H9 (cell line): Measurements from ENCODE around the gene KIF5C. TPM values are rescaled to one million over a fixed set of nuclear protein-coding genes. Genes with fewer than 3 reads are reported as not detected.

Source experiments
- DNase-seq: peaks from one replicate; pipeline ENCODE4 v3.0.0-alpha.2; 2017
- H2AFZ ChIP-seq: one replicate; pipeline ENCODE4 v1.6.1; 2013; ENCODE audit warnings: mild to moderate bottlenecking, low read length, control low read depth, moderate library complexity
- H2AK5ac ChIP-seq: 2 replicates; pipeline ENCODE4 v1.6.1; 2013; ENCODE audit warnings: low read length, control low read depth, mixed read lengths; ENCODE audit not compliant: insufficient read length
- H2BK120ac ChIP-seq: one replicate; pipeline ENCODE4 v1.6.1; 2013; ENCODE audit warnings: low read depth, mild to moderate bottlenecking, low read length, control low read depth, inconsistent platforms; ENCODE audit not compliant: poor library complexity, severe bottlenecking
- H2BK12ac ChIP-seq: 2 replicates; pipeline ENCODE4 v1.6.1; 2013; ENCODE audit warnings: low read length, control low read depth, mixed read lengths, low read depth; ENCODE audit not compliant: insufficient read length
- H2BK15ac ChIP-seq: 2 replicates; pipeline ENCODE4 v1.6.1; 2013; ENCODE audit warnings: low read depth, low read length, control low read depth
- H2BK20ac ChIP-seq: one replicate; pipeline ENCODE4 v1.6.1; 2013; ENCODE audit warnings: low read depth, mild to moderate bottlenecking, low read length, control low read depth, inconsistent platforms; ENCODE audit not compliant: poor library complexity, severe bottlenecking
- H2BK5ac ChIP-seq: 2 replicates; pipeline ENCODE4 v1.6.1; 2013; ENCODE audit warnings: low read length, control low read depth, mixed read lengths; ENCODE audit not compliant: insufficient read length
- H3K14ac ChIP-seq: 2 replicates; pipeline ENCODE4 v1.6.1; 2013; ENCODE audit warnings: low read length, control low read depth; ENCODE audit not compliant: insufficient read depth
- H3K18ac ChIP-seq: 2 replicates; pipeline ENCODE4 v1.6.1; 2013; ENCODE audit warnings: low read depth, mild to moderate bottlenecking, mixed read lengths, low read length, control low read depth; ENCODE audit not compliant: insufficient read length
- H3K23ac ChIP-seq: 2 replicates; pipeline ENCODE4 v1.6.1; 2013; ENCODE audit warnings: low read length, control low read depth, mixed read lengths, low read depth; ENCODE audit not compliant: insufficient read length
- H3K23me2 ChIP-seq: 2 replicates; pipeline ENCODE4 v1.6.1; 2013; ENCODE audit warnings: low read depth, mild to moderate bottlenecking, mixed read lengths, low read length, control low read depth; ENCODE audit not compliant: insufficient read length, poor library complexity, severe bottlenecking
- H3K27ac ChIP-seq: 2 replicates; pipeline ENCODE4 v1.5.1; 2013; ENCODE audit warnings: low read length, control low read depth, mixed read lengths, low read depth; ENCODE audit not compliant: insufficient read length
- H3K27me3 ChIP-seq: 2 replicates; pipeline ENCODE4 v1.6.1; 2013; ENCODE audit warnings: low read length, control low read depth, inconsistent platforms; ENCODE audit not compliant: insufficient read depth
- H3K4ac ChIP-seq: 2 replicates; pipeline ENCODE4 v1.6.1; 2013; ENCODE audit warnings: low read depth, mild to moderate bottlenecking, control low read depth, inconsistent platforms, low read length, moderate library complexity
- H3K4me1 ChIP-seq: 2 replicates; pipeline ENCODE4 v1.6.1; 2013; ENCODE audit warnings: low read length, control low read depth, inconsistent platforms; ENCODE audit not compliant: insufficient read depth
- H3K4me2 ChIP-seq: 2 replicates; pipeline ENCODE4 v1.6.1; 2013; ENCODE audit warnings: low read length, control low read depth, mixed read lengths; ENCODE audit not compliant: insufficient read length, insufficient read depth
- H3K56ac ChIP-seq: 2 replicates; pipeline ENCODE4 v1.6.1; 2013; ENCODE audit warnings: low read depth, mild to moderate bottlenecking, mixed read lengths, low read length, control low read depth; ENCODE audit not compliant: insufficient read length
- H3K79me1 ChIP-seq: 2 replicates; pipeline ENCODE4 v1.6.1; 2013; ENCODE audit warnings: low read depth, mild to moderate bottlenecking, moderate library complexity, low read length, control low read depth, inconsistent platforms; ENCODE audit not compliant: insufficient read depth, poor library complexity, severe bottlenecking
- H3K79me2 ChIP-seq: 2 replicates; pipeline ENCODE4 v1.6.1; 2013; ENCODE audit warnings: low read length, control low read depth, inconsistent platforms; ENCODE audit not compliant: insufficient read depth
- H3K9ac ChIP-seq: 2 replicates; pipeline ENCODE4 v1.6.1; 2013; ENCODE audit warnings: low read length, control low read depth, mixed read lengths; ENCODE audit not compliant: insufficient read length; ENCODE audit errors: extremely low read depth
- H3K9me3 ChIP-seq: one replicate; pipeline ENCODE4 v1.6.1; 2013; ENCODE audit warnings: low read depth, low read length, inconsistent platforms; ENCODE audit not compliant: control insufficient read depth
- H3T11ph ChIP-seq: one replicate; pipeline ENCODE4 v1.6.1; 2013; ENCODE audit warnings: mild to moderate bottlenecking, low read length, control low read depth, inconsistent platforms
- H4K20me1 ChIP-seq: one replicate; pipeline ENCODE4 v1.6.1; 2013; ENCODE audit not compliant: control insufficient read depth, insufficient read length, insufficient read depth
- H4K5ac ChIP-seq: 2 replicates; pipeline ENCODE4 v1.6.1; 2013; ENCODE audit warnings: low read depth, mild to moderate bottlenecking, mixed read lengths, low read length, control low read depth; ENCODE audit not compliant: insufficient read length
- H4K8ac ChIP-seq: replicated peaks from 2 replicates; pipeline ENCODE4 v1.6.1; 2013; ENCODE audit warnings: low read length, control low read depth, mixed read lengths, low read depth; ENCODE audit not compliant: insufficient read length
- H4K91ac ChIP-seq: 2 replicates; pipeline ENCODE4 v1.6.1; 2013; ENCODE audit warnings: low read depth, mild to moderate bottlenecking, moderate library complexity, mixed read lengths, low read length, control low read depth; ENCODE audit not compliant: insufficient read length
- H3K27ac Mint-ChIP-seq, 3 experiments: 2 replicates in 2 of 3; 3 replicates in 1 of 3; pipeline ENCODE4 v1.8.0; 2020 to 2021; ENCODE audit warnings: mixed read lengths in 3 of 3, mild to moderate bottlenecking in 1 of 3, moderate library complexity in 1 of 3
- H3K27me3 Mint-ChIP-seq: 2 replicates; pipeline ENCODE4 v1.8.0; 2021; ENCODE audit warnings: low read depth, mild to moderate bottlenecking, moderate library complexity, mixed read lengths
- H3K36me3 Mint-ChIP-seq, 3 experiments: 2 replicates in 2 of 3; 3 replicates in 1 of 3; pipeline ENCODE4 v1.8.0; 2020 to 2021; ENCODE audit warnings: low read depth in 3 of 3, mixed read lengths in 3 of 3; ENCODE audit not compliant: insufficient read depth in 1 of 3
- H3K4me1 Mint-ChIP-seq, 2 experiments: 2 replicates each; pipeline ENCODE4 v1.8.0; 2020; ENCODE audit warnings: mixed read lengths in 2 of 2
- H3K4me3 Mint-ChIP-seq, 2 experiments: 2 replicates in 1 of 2; 3 replicates in 1 of 2; pipeline ENCODE4 v1.8.0; 2020 to 2021; ENCODE audit warnings: mild to moderate bottlenecking in 2 of 2, mixed read lengths in 2 of 2, moderate library complexity in 1 of 2
- H3K9me3 Mint-ChIP-seq, 2 experiments: 2 replicates in 1 of 2; 3 replicates in 1 of 2; pipeline ENCODE4 v1.8.0; 2020; ENCODE audit warnings: mild to moderate bottlenecking in 2 of 2, mixed read lengths in 2 of 2, moderate library complexity in 1 of 2
- WGBS: extraction: QIAGEN DNeasy Blood & Tissue Kit; methylation state at CpG from one replicate; pipeline ENCODE4 v1.1.7; 2013; ENCODE audit warnings: missing lambda C conversion rate, low lambda C conversion rate, mixed read lengths; ENCODE audit not compliant: insufficient read length; ENCODE audit errors: extremely low coverage; 5-methylcytosine and 5-hydroxymethylcytosine counted together
- total RNA-seq: library from RNA; stranded (reverse); gene quantifications from 2 replicates; pipeline ENCODE4 v1.2.1, GENCODE V29; 2021
- TF ChIP-seq, protein P1 (sequence below): fragments of 200-600 bp; sonication (generic); conservative IDR thresholded peaks from 3 replicates; pipeline ENCODE4 v1.8.0; 2021; ENCODE audit warnings: antibody characterized with exemption, mild to moderate bottlenecking

KIF5C gene
- total RNA-seq, 1 experiment from 2014 or later, result 52.9 TPM

DNA sequence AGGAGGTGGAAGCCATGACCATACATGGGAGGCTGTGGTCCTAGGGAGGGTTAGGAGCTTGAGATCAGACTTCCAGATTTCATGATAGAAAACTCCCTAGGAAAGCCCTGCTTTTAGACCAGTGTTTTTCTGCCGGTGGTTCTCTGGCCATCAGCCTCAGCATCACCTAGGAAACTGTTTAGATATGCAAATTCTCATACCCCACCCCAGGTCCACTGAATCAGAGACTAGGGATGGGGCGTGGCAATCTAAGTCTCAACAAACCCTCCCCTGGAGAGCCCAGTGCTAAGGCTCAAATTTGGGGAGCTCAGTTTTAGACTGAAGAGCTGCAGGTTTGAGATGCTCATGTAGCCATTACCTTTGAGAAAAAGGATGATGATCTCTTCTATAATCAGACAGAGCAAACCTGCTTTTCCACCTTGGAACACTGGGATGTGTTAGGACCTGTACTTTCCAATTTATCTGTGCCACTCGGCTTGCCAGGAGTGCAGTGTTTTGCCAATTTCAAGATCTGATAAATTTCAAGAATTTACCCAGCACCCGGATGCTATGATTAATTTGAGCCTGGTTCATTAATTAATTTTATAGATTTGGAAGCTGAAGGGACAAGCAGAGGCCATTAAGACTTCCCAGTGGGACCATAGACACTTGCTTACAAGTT, 132.0 kb downstream of the KIF5C start:
- H3K36me3 Mint-ChIP-seq, result peaks cover 58 to 84% (median 76%) of the 10 kb centered on the region in 3 experiments
- H4K20me1 ChIP-seq, result no peaks in the 10 kb centered on the region

More for the DNA sequence above, 132.0 kb downstream of the KIF5C start:
- no peak overlapping the region for H4K5ac ChIP-seq
- DNase-seq, result no peak
- no peaks in the 10 kb centered on the region for H3K79me1 ChIP-seq
- H3K4me1 Mint-ChIP-seq, result peaks cover 25 to 28% of the 10 kb centered on the region in 2 experiments
- H3K4ac ChIP-seq, result no peak overlapping the region
- no peak overlapping the region for H2BK15ac ChIP-seq
- no peaks in the 10 kb centered on the region for H3K23me2 ChIP-seq
- no peak overlapping the region for H3K56ac ChIP-seq
- peaks cover 13% of the 10 kb centered on the region for H3K9me3 ChIP-seq
- H4K8ac ChIP-seq, result no peak overlapping the region
- H2AK5ac ChIP-seq, result no peak overlapping the region
- no peak overlapping the region for H2BK20ac ChIP-seq
- no peak overlapping the region for H3K14ac ChIP-seq
- H2BK120ac ChIP-seq, result no peak overlapping the region
- no peak overlapping the region for H2BK5ac ChIP-seq
- no peak overlapping the region for H2BK12ac ChIP-seq
- H3K4me2 ChIP-seq, result no peak overlapping the region
- no peak overlapping the region for H3K23ac ChIP-seq
- H3K9me3 Mint-ChIP-seq, result peaks cover 6 to 18% of the 10 kb centered on the region in 2 experiments
- peak overlapping the region in 1 of 3 experiments; percentile 9; a peak in 1 of 7 replicates for H3K27ac Mint-ChIP-seq
- H3K9ac ChIP-seq, result no peak overlapping the region
- H3K79me2 ChIP-seq, result no peaks in the 10 kb centered on the region
- no CpG with 5 or more reads among the region's 4 CpGs for WGBS
- TF ChIP-seq, protein P1, sequence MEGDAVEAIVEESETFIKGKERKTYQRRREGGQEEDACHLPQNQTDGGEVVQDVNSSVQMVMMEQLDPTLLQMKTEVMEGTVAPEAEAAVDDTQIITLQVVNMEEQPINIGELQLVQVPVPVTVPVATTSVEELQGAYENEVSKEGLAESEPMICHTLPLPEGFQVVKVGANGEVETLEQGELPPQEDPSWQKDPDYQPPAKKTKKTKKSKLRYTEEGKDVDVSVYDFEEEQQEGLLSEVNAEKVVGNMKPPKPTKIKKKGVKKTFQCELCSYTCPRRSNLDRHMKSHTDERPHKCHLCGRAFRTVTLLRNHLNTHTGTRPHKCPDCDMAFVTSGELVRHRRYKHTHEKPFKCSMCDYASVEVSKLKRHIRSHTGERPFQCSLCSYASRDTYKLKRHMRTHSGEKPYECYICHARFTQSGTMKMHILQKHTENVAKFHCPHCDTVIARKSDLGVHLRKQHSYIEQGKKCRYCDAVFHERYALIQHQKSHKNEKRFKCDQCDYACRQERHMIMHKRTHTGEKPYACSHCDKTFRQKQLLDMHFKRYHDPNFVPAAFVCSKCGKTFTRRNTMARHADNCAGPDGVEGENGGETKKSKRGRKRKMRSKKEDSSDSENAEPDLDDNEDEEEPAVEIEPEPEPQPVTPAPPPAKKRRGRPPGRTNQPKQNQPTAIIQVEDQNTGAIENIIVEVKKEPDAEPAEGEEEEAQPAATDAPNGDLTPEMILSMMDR, result no peak
- no peaks in the 10 kb centered on the region; the same call in 1 of the 2 replicates for H3K27me3 Mint-ChIP-seq
- no peak overlapping the region for H4K91ac ChIP-seq
- no peak overlapping the region for H3T11ph ChIP-seq
- no peak overlapping the region for H3K27ac ChIP-seq
- H3K27me3 ChIP-seq, result no peaks in the 10 kb centered on the region
- H3K4me3 Mint-ChIP-seq, result no peak overlapping the region
- no peaks in the 10 kb centered on the region; the same call in 1 of the 2 replicates for H3K4me1 ChIP-seq
- no peak overlapping the region for H2AFZ ChIP-seq
- H3K18ac ChIP-seq, result no peak overlapping the region
